GM19239 (cell line): Measurements from ENCODE around the gene GHITM.
A peak's percentile ranks its signal among the peaks of the same experiment; 100 is the strongest.
"Not testable (repeated sequence)": the region's sequence is repeated elsewhere in the genome, so short reads cannot be mapped to it uniquely, and the experiment has no call there.

Experiments
- DNase-seq: peaks from one replicate; pipeline ENCODE4 v3.0.0; 2011; ENCODE audit warnings: low spot score; ENCODE audit not compliant: insufficient read length
- FAIRE-seq: peaks from 2 replicates; lab custom pipeline; 2011; peaks lifted over from hg19 to GRCh38; lab: Jason Lieb, UNC

The GHITM gene

GRCh38 chr10:84172467-84173356 lies 33.4 kb downstream of the GHITM start:
- FAIRE-seq: peak; percentile 82
- no peak for DNase-seq

- FAIRE-seq: peak; percentile 84
- DNase-seq: no peak
These were observed 34.2 kb downstream of the GHITM start, which contains the start of gene GPR15LG for GRCh38 chr10:84173501-84173929. GPR15LG (plus strand) TSS chr10:84173801; CDS start chr10:84173852, 51 bp downstream.

- FAIRE-seq (no peak), DNase-seq (no peak)
These were observed 36.1 kb downstream of the GHITM start for GRCh38 chr10:84175436-84175835.

- FAIRE-seq (no peak), DNase-seq (no peak)
These were observed 37.0 kb downstream of the GHITM start for GRCh38 chr10:84176351-84176750.

GRCh38 chr10:84176836-84177474 lies 37.6 kb downstream of the GHITM start:
- FAIRE-seq (no peak), DNase-seq (no peak)

GRCh38 chr10:84177541-84178141 lies 38.3 kb downstream of the GHITM start:
- DNase-seq (no peak), FAIRE-seq (peak; percentile 33)

- DNase-seq (no peak), FAIRE-seq (peak; percentile 18)
These were observed 38.9 kb downstream of the GHITM start for GRCh38 chr10:84178160-84178609.

GRCh38 chr10:84179059-84179710 lies 39.9 kb downstream of the GHITM start:
- FAIRE-seq (peak; percentile 90), DNase-seq (peak; percentile 65)

GRCh38 chr10:84180386-84180785 lies 41.1 kb downstream of the GHITM start:
- DNase-seq: not testable (repeated sequence)

GRCh38 chr10:84181631-84182030 lies 42.3 kb downstream of the GHITM start:
- DNase-seq (no peak), FAIRE-seq (no peak)

More at GRCh38 chr10:84180386-84180785, 41.1 kb downstream of the GHITM start:
- FAIRE-seq: not testable (repeated sequence)

GRCh38 chr10:84184517-84184916 lies 45.2 kb downstream of the GHITM start:
- FAIRE-seq: no peak
- DNase-seq: no peak

- no peak for FAIRE-seq
These were observed 46.3 kb downstream of the GHITM start for GRCh38 chr10:84185526-84186175.

GRCh38 chr10:84188815-84189214 lies 49.5 kb downstream of the GHITM start:
- FAIRE-seq: no peak

More at GRCh38 chr10:84185526-84186175, 46.3 kb downstream of the GHITM start:
- no peak for DNase-seq

GRCh38 chr10:84190621-84191020 lies 51.3 kb downstream of the GHITM start:
- FAIRE-seq (no peak), DNase-seq (no peak)

More at GRCh38 chr10:84188815-84189214, 49.5 kb downstream of the GHITM start:
- no peak for DNase-seq

- FAIRE-seq: no peak
- no peak for DNase-seq
These were observed 51.8 kb downstream of the GHITM start for GRCh38 chr10:84191106-84191505.

- FAIRE-seq (no peak), DNase-seq (no peak)
These were observed 54.0 kb downstream of the GHITM start for GRCh38 chr10:84193327-84193726.

- no peak for FAIRE-seq
These were observed 54.6 kb downstream of the GHITM start for GRCh38 chr10:84193846-84194423.

GRCh38 chr10:84194424-84195043 lies 55.2 kb downstream of the GHITM start, which contains the start of gene CDHR1:
CDHR1 (plus strand) TSS chr10:84194537; CDS start chr10:84194761, 224 bp downstream.
- DNase-seq (peak; percentile 54), FAIRE-seq (no peak)

More at GRCh38 chr10:84193846-84194423, 54.6 kb downstream of the GHITM start:
- no peak for DNase-seq
